HepG2 (cell line): ENCODE measurements around the gene C17orf75. TPM values are rescaled to one million over a fixed set of nuclear protein-coding genes. Genes with fewer than 3 reads are reported as not detected.

ENCODE experiments used
- GTF3A ChIP-seq: sonication (generic); formaldehyde crosslinking; conservative IDR thresholded peaks from 2 replicates; pipeline ENCODE4 v1.4.0; 2020; ENCODE audit warnings: mild to moderate bottlenecking, missing genetic modification reagents
- MIER3 ChIP-seq: IDR thresholded peaks from 2 replicates; pipeline ENCODE4 v1.6.1; 2016; ENCODE audit warnings: missing compliant biosample characterization, borderline replicate concordance
- MTA1 ChIP-seq: sonication (generic); formaldehyde crosslinking; IDR thresholded peaks from 2 replicates; pipeline ENCODE4 v1.4.0; 2020; ENCODE audit warnings: missing genetic modification reagents, mild to moderate bottlenecking, borderline replicate concordance
- PLRG1 ChIP-seq: fragments of 450-650 bp; conservative IDR thresholded peaks from 2 replicates; pipeline ENCODE4 v1.6.1; 2016
- SMYD3 ChIP-seq: sonication (generic); formaldehyde crosslinking; IDR thresholded peaks from 2 replicates; pipeline ENCODE4 v1.8.1; 2023; ENCODE audit warnings: mild to moderate bottlenecking, missing genetic modification reagents
- SOX5 ChIP-seq: IDR thresholded peaks from 2 replicates; pipeline ENCODE4 v1.6.1; 2016; ENCODE audit warnings: borderline replicate concordance
- TAF15 ChIP-seq: fragments of 200-400 bp; formaldehyde crosslinking; IDR thresholded peaks from one replicate; pipeline ENCODE4 v1.6.1; 2018; ENCODE audit warnings: mild to moderate bottlenecking, low read depth, low read length; ENCODE audit not compliant: poor library complexity, severe bottlenecking
- ZFP62 ChIP-seq: sonication (generic); formaldehyde crosslinking; IDR thresholded peaks from 2 replicates; pipeline ENCODE4 v1.4.0; 2020; ENCODE audit warnings: missing genetic modification reagents
- ZNF10 ChIP-seq: sonication (generic); formaldehyde crosslinking; IDR thresholded peaks from 2 replicates; pipeline ENCODE4 v1.4.0; 2020; ENCODE audit warnings: mild to moderate bottlenecking, low read depth, missing genetic modification reagents, borderline replicate concordance
- ZNF382 ChIP-seq: sonication (generic); formaldehyde crosslinking; IDR thresholded peaks from 2 replicates; pipeline ENCODE4 v1.5.0; 2020; ENCODE audit warnings: missing genetic modification reagents, mild to moderate bottlenecking, borderline replicate concordance
- polyA plus RNA-seq, 8 experiments: library from polyadenylated mRNA; depleted of rRNA in 3 of 8; stranded (reverse) in 7 of 8; unstranded in 1 of 8; fragments of >200 nt; fragmentation: Illumina TruSeq in 4 of 8; extraction: Trizol in 4 of 8; gene quantifications; 2 replicates each; pipeline versions ENCODE4 v1.2.1 to v1.2.3, GENCODE V29; 2011 to 2016; ENCODE audit warnings: low read depth in 4 of 8, missing spikeins in 1 of 8, mixed read lengths in 1 of 8; ENCODE audit not compliant: insufficient read depth in 1 of 8
- total RNA-seq, 5 experiments: library from RNA; depleted of rRNA; stranded (reverse); fragments of >200 nt; fragmentation: Illumina TruSeq; extraction: Trizol; gene quantifications; 2 replicates each; pipeline ENCODE4 v1.2.3, GENCODE V29; 2016; ENCODE audit warnings: low read depth in 1 of 5
- TF ChIP-seq, protein P1 (sequence below): sonication (generic); formaldehyde crosslinking; IDR thresholded peaks from 2 replicates; pipeline ENCODE4 v1.9.0; 2021; ENCODE audit warnings: mild to moderate bottlenecking, missing genetic modification reagents
- TF ChIP-seq, protein P2 (sequence below): IDR thresholded peaks from 2 replicates; pipeline ENCODE4 v1.6.1; 2016; ENCODE audit warnings: control low read depth
- TF ChIP-seq, protein P3 (sequence below): IDR thresholded peaks from 2 replicates; pipeline ENCODE4 v1.6.1; 2018; ENCODE audit warnings: missing genetic modification reagents, mild to moderate bottlenecking, missing compliant biosample characterization
- TF ChIP-seq, protein P4 (sequence below): sonication (generic); formaldehyde crosslinking; IDR thresholded peaks from 2 replicates; pipeline ENCODE4 v1.5.1; 2020; ENCODE audit warnings: missing genetic modification reagents, mild to moderate bottlenecking, borderline replicate concordance
- TF ChIP-seq, protein P5 (sequence below): sonication (generic); formaldehyde crosslinking; IDR thresholded peaks from 2 replicates; pipeline ENCODE4 v1.4.0; 2020; ENCODE audit warnings: mild to moderate bottlenecking, missing genetic modification reagents

Gene C17orf75
- total and polyA plus RNA-seq, 2 of the 13 experiments (the other 11 are each of a cell fraction or from before 2014, with no cell fraction given): 16.2 to 33.0 TPM

DNA sequence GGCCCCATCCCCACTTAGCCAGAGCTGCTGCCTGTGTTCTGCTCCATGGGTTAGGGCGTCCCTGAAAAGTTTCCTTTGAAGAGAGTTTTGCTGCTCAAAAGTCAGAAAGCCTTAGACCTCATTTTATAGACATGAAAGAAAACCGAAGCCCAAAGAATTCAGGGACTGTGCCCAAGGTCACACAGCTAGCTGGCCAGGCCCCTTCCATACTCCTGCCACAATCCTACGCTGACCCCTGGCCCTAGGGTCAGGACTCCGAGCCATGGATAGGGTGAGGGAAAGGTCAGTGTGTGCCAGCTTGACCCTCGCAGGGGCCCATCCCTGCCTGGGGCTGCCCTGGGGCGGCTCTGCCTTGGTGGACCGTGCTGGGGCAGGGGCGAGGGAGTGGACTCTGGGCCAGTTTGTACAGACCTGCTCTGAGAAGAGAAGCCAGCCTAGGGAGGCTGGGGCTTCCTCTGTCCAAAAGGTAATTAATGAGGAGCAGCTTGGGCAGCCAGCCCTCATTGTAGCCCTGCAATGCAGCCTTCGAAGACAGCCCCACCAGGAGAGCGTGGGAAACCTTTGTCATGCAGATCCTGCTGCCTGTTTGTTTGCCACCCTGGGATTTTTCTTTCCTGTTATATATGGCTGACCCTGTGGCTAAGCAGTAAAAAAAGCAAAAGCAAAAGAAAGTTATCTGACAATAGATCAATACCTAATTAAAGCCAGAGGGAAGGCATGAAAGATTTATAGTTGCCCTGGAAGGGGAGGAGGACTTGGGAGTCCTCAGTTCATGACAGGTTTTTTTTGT lies 38.9 kb downstream of the C17orf75 start (continued):
- TF ChIP-seq, protein P1, sequence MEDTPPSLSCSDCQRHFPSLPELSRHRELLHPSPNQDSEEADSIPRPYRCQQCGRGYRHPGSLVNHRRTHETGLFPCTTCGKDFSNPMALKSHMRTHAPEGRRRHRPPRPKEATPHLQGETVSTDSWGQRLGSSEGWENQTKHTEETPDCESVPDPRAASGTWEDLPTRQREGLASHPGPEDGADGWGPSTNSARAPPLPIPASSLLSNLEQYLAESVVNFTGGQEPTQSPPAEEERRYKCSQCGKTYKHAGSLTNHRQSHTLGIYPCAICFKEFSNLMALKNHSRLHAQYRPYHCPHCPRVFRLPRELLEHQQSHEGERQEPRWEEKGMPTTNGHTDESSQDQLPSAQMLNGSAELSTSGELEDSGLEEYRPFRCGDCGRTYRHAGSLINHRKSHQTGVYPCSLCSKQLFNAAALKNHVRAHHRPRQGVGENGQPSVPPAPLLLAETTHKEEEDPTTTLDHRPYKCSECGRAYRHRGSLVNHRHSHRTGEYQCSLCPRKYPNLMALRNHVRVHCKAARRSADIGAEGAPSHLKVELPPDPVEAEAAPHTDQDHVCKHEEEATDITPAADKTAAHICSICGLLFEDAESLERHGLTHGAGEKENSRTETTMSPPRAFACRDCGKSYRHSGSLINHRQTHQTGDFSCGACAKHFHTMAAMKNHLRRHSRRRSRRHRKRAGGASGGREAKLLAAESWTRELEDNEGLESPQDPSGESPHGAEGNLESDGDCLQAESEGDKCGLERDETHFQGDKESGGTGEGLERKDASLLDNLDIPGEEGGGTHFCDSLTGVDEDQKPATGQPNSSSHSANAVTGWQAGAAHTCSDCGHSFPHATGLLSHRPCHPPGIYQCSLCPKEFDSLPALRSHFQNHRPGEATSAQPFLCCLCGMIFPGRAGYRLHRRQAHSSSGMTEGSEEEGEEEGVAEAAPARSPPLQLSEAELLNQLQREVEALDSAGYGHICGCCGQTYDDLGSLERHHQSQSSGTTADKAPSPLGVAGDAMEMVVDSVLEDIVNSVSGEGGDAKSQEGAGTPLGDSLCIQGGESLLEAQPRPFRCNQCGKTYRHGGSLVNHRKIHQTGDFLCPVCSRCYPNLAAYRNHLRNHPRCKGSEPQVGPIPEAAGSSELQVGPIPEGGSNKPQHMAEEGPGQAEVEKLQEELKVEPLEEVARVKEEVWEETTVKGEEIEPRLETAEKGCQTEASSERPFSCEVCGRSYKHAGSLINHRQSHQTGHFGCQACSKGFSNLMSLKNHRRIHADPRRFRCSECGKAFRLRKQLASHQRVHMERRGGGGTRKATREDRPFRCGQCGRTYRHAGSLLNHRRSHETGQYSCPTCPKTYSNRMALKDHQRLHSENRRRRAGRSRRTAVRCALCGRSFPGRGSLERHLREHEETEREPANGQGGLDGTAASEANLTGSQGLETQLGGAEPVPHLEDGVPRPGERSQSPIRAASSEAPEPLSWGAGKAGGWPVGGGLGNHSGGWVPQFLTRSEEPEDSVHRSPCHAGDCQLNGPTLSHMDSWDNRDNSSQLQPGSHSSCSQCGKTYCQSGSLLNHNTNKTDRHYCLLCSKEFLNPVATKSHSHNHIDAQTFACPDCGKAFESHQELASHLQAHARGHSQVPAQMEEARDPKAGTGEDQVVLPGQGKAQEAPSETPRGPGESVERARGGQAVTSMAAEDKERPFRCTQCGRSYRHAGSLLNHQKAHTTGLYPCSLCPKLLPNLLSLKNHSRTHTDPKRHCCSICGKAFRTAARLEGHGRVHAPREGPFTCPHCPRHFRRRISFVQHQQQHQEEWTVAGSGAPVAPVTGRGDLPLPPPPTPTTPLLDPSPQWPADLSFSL (CRISPR knock-in tag): no peak
- TF ChIP-seq, protein P2, sequence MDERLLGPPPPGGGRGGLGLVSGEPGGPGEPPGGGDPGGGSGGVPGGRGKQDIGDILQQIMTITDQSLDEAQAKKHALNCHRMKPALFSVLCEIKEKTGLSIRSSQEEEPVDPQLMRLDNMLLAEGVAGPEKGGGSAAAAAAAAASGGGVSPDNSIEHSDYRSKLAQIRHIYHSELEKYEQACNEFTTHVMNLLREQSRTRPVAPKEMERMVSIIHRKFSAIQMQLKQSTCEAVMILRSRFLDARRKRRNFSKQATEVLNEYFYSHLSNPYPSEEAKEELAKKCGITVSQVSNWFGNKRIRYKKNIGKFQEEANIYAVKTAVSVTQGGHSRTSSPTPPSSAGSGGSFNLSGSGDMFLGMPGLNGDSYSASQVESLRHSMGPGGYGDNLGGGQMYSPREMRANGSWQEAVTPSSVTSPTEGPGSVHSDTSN: no peak
- TF ChIP-seq GTF3A: no peak
- TF ChIP-seq ZFP62 (CRISPR knock-in tag): no peak
- TF ChIP-seq TAF15: no peak
- TF ChIP-seq PLRG1: no peak
- TF ChIP-seq ZNF382 (CRISPR knock-in tag): no peak
- TF ChIP-seq MIER3 (CRISPR knock-in tag): no peak
- TF ChIP-seq MTA1 (CRISPR knock-in tag): peak; percentile 97
- no peak for TF ChIP-seq SMYD3 (CRISPR knock-in tag)
- TF ChIP-seq ZNF10 (CRISPR knock-in tag): no peak
- TF ChIP-seq, protein P3, sequence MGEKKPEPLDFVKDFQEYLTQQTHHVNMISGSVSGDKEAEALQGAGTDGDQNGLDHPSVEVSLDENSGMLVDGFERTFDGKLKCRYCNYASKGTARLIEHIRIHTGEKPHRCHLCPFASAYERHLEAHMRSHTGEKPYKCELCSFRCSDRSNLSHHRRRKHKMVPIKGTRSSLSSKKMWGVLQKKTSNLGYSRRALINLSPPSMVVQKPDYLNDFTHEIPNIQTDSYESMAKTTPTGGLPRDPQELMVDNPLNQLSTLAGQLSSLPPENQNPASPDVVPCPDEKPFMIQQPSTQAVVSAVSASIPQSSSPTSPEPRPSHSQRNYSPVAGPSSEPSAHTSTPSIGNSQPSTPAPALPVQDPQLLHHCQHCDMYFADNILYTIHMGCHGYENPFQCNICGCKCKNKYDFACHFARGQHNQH (CRISPR knock-in tag): no peak
- peak; percentile 75; the same call in 1 of the 2 replicates for TF ChIP-seq SOX5 (CRISPR knock-in tag)
- TF ChIP-seq, protein P4, sequence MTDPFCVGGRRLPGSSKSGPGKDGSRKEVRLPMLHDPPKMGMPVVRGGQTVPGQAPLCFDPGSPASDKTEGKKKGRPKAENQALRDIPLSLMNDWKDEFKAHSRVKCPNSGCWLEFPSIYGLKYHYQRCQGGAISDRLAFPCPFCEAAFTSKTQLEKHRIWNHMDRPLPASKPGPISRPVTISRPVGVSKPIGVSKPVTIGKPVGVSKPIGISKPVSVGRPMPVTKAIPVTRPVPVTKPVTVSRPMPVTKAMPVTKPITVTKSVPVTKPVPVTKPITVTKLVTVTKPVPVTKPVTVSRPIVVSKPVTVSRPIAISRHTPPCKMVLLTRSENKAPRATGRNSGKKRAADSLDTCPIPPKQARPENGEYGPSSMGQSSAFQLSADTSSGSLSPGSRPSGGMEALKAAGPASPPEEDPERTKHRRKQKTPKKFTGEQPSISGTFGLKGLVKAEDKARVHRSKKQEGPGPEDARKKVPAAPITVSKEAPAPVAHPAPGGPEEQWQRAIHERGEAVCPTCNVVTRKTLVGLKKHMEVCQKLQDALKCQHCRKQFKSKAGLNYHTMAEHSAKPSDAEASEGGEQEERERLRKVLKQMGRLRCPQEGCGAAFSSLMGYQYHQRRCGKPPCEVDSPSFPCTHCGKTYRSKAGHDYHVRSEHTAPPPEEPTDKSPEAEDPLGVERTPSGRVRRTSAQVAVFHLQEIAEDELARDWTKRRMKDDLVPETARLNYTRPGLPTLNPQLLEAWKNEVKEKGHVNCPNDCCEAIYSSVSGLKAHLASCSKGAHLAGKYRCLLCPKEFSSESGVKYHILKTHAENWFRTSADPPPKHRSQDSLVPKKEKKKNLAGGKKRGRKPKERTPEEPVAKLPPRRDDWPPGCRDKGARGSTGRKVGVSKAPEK (CRISPR knock-in tag): no peak
- TF ChIP-seq, protein P5, sequence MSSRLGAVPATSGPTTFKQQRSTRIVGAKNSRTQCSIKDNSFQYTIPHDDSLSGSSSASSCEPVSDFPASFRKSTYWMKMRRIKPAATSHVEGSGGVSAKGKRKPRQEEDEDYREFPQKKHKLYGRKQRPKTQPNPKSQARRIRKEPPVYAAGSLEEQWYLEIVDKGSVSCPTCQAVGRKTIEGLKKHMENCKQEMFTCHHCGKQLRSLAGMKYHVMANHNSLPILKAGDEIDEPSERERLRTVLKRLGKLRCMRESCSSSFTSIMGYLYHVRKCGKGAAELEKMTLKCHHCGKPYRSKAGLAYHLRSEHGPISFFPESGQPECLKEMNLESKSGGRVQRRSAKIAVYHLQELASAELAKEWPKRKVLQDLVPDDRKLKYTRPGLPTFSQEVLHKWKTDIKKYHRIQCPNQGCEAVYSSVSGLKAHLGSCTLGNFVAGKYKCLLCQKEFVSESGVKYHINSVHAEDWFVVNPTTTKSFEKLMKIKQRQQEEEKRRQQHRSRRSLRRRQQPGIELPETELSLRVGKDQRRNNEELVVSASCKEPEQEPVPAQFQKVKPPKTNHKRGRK (CRISPR knock-in tag): no peak
